Activated CD8-positive, alpha-beta T cell treated with anti-CD3 and anti-CD28 coated beads for 36 hours (primary cell): Measurements from ENCODE around the gene FAM227A. TPM values are rescaled to one million over a fixed set of nuclear protein-coding genes. Genes with fewer than 3 reads are reported as not detected.
"Not testable (repeated sequence)": the region's sequence is repeated elsewhere in the genome, so short reads cannot be mapped to it uniquely, and the experiment has no call there.

ENCODE experiments used
- ATAC-seq: fragments of 200-7000 bp; cut with Tn5 transposase; one replicate; pipeline ENCODE4 v1.10.0; 2021; ENCODE audit warnings: mild to moderate bottlenecking, moderate library complexity
- CTCF ChIA-PET: fragments of 350-600 bp; sonication (Branson Sonifier 250); formaldehyde crosslinking; loops from one replicate; lab custom pipeline; 2021; ENCODE audit warnings: antibody characterized with exemption; lab: Charles Lee
- POLR2A ChIA-PET: fragments of 350-600 bp; sonication (Branson Sonifier 250); formaldehyde crosslinking; loops from one replicate; lab custom pipeline; 2021; ENCODE audit warnings: antibody characterized with exemption; lab: Charles Lee
- DNase-seq: peaks from one replicate; pipeline ENCODE4 v3.0.0-alpha.2; 2020
- H3K27ac Mint-ChIP-seq: one replicate; pipeline ENCODE4 v1.8.0; 2021; ENCODE audit warnings: mild to moderate bottlenecking, mixed read lengths
- H3K27me3 Mint-ChIP-seq: one replicate; pipeline ENCODE4 v1.8.0; 2021; ENCODE audit warnings: mixed read lengths
- H3K36me3 Mint-ChIP-seq: one replicate; pipeline ENCODE4 v1.8.0; 2021; ENCODE audit warnings: low read depth, mixed read lengths
- H3K4me1 Mint-ChIP-seq: one replicate; pipeline ENCODE4 v1.8.0; 2021; ENCODE audit warnings: low read depth, mixed read lengths
- H3K4me3 Mint-ChIP-seq: one replicate; pipeline ENCODE4 v1.8.0; 2021; ENCODE audit warnings: mild to moderate bottlenecking, moderate library complexity, mixed read lengths
- H3K9me3 Mint-ChIP-seq: one replicate; pipeline ENCODE4 v1.8.0; 2021; ENCODE audit warnings: mixed read lengths
- CTCF ChIP-seq: fragments of 200-600 bp; IDR thresholded peaks from one replicate; pipeline ENCODE4 v1.8.0; 2022; ENCODE audit warnings: antibody characterized with exemption, mild to moderate bottlenecking
- intact Hi-C: fragments of 100-400 bp; cut with micrococcal nuclease; formaldehyde crosslinking; loops from one replicate; pipeline ENCODE4 v1.10.0; 2022
- total RNA-seq, 2 experiments: library from RNA; stranded (reverse); gene quantifications; one replicate each; pipeline ENCODE4 v1.2.3, GENCODE V29; 2021

The FAM227A gene
- total RNA-seq, 2 experiments from 2014 or later, result 0.74 to 1.1 TPM

GRCh38 chr22:38652859-38653258 is 3.3 kb downstream of the FAM227A start:
- ATAC-seq (no peak), DNase-seq (no peak)
- intact Hi-C loops, result no loop called here
- no peaks in the 10 kb centered on the region for H3K27me3 Mint-ChIP-seq
- CTCF ChIA-PET, result no interaction called here
- no peak for TF ChIP-seq CTCF
- H3K9me3 Mint-ChIP-seq, result no peaks in the 10 kb centered on the region
- peaks cover 8% of the 10 kb centered on the region for H3K4me1 Mint-ChIP-seq
- no peak overlapping the region for H3K27ac Mint-ChIP-seq
- no peak overlapping the region for H3K4me3 Mint-ChIP-seq
- no peaks in the 10 kb centered on the region for H3K36me3 Mint-ChIP-seq
- POLR2A ChIA-PET, result interaction anchor here (0.6 to 0.8 kb wide), 3 partner anchors 11 to 721 kb away, joined by 3 to 4 read pairs (median 3); no protein-coding TSS in a partner anchor

GRCh38 chr22:38649841-38650522 is 6.2 kb downstream of the FAM227A start:
- no peaks in the 10 kb centered on the region for H3K36me3 Mint-ChIP-seq
- H3K4me3 Mint-ChIP-seq, result no peak overlapping the region
- ATAC-seq (no peak), DNase-seq (no peak)
- intact Hi-C loops, result no loop called here
- POLR2A ChIA-PET, result no interaction called here
- no peaks in the 10 kb centered on the region for H3K9me3 Mint-ChIP-seq
- CTCF ChIA-PET, result no interaction called here
- TF ChIP-seq CTCF, result no peak
- H3K27ac Mint-ChIP-seq, result no peak overlapping the region
- no peaks in the 10 kb centered on the region for H3K27me3 Mint-ChIP-seq
- no peaks in the 10 kb centered on the region for H3K4me1 Mint-ChIP-seq

GRCh38 chr22:38645430-38645829 is 10.8 kb downstream of the FAM227A start:
- no peaks in the 10 kb centered on the region for H3K4me1 Mint-ChIP-seq
- H3K36me3 Mint-ChIP-seq, result no peaks in the 10 kb centered on the region
- DNase-seq (no peak), ATAC-seq (no peak)
- no peak for TF ChIP-seq CTCF
- intact Hi-C loops, result no loop called here
- H3K4me3 Mint-ChIP-seq, result no peak overlapping the region
- H3K9me3 Mint-ChIP-seq, result no peaks in the 10 kb centered on the region
- H3K27me3 Mint-ChIP-seq, result peaks cover 2% of the 10 kb centered on the region
- ChIA-PET CTCF (no interaction called here), POLR2A (no interaction called here)
- H3K27ac Mint-ChIP-seq, result no peak overlapping the region

- H3K36me3 Mint-ChIP-seq, H3K27me3 Mint-ChIP-seq, POLR2A ChIA-PET, CTCF ChIA-PET, DNase-seq, H3K27ac Mint-ChIP-seq, intact Hi-C loops, H3K9me3 Mint-ChIP-seq, H3K4me3 Mint-ChIP-seq, H3K4me1 Mint-ChIP-seq: not testable (repeated sequence)
- ATAC-seq, result peak; percentile 42
Measured at GRCh38 chr22:38644245-38644644, 11.9 kb downstream of the FAM227A start.

- H3K27ac Mint-ChIP-seq, result no peak overlapping the region
- H3K27me3 Mint-ChIP-seq, result peaks cover 2% of the 10 kb centered on the region
- ATAC-seq, result no peak
- H3K4me3 Mint-ChIP-seq, result no peak overlapping the region
- no peaks in the 10 kb centered on the region for H3K36me3 Mint-ChIP-seq
- no peaks in the 10 kb centered on the region for H3K9me3 Mint-ChIP-seq
- DNase-seq, result no peak
- ChIA-PET POLR2A (interaction anchor here (1.2 kb wide), 1 partner anchor 12 kb away, joined by 4 read pairs; no protein-coding TSS in a partner anchor), CTCF (no interaction called here)
- TF ChIP-seq CTCF, result no peak
- no peaks in the 10 kb centered on the region for H3K4me1 Mint-ChIP-seq
- intact Hi-C loops, result no loop called here
Measured at GRCh38 chr22:38641476-38642040, 14.6 kb downstream of the FAM227A start.
